HepG2 (cell line): ENCODE data around the gene FOSB. TPM values are rescaled to one million over a fixed set of nuclear protein-coding genes. Genes with fewer than 3 reads are reported as not detected.

Source experiments
- HNRNPLL ChIP-seq: fragments of 200-400 bp; formaldehyde crosslinking; IDR thresholded peaks from 2 replicates; pipeline ENCODE4 v1.6.1; 2017; ENCODE audit warnings: mild to moderate bottlenecking, low read depth, low read length; ENCODE audit not compliant: poor library complexity, severe bottlenecking
- IRF9 ChIP-seq: sonication (generic); formaldehyde crosslinking; IDR thresholded peaks from 2 replicates; pipeline ENCODE4 v1.8.0; 2022; ENCODE audit warnings: missing genetic modification reagents, mild to moderate bottlenecking, borderline replicate concordance
- KLF16 ChIP-seq, 2 experiments: sonication (generic) in 1 of 2; formaldehyde crosslinking in 1 of 2; IDR thresholded peaks; 2 replicates each; pipeline versions ENCODE4 v1.6.1 to v1.8.0; 2016 to 2023; ENCODE audit warnings: missing genetic modification reagents in 2 of 2, missing compliant biosample characterization in 1 of 2
- MTERF4 ChIP-seq: sonication (generic); formaldehyde crosslinking; IDR thresholded peaks from 2 replicates; pipeline ENCODE4 v1.8.0; 2023; ENCODE audit warnings: mild to moderate bottlenecking, missing genetic modification reagents
- MYPOP ChIP-seq: sonication (generic); formaldehyde crosslinking; IDR thresholded peaks from 2 replicates; pipeline ENCODE4 v1.8.1; 2023; ENCODE audit warnings: mild to moderate bottlenecking, moderate library complexity, missing genetic modification reagents
- SPEN ChIP-seq: sonication (generic); formaldehyde crosslinking; IDR thresholded peaks from 2 replicates; pipeline ENCODE4 v1.5.1; 2020; ENCODE audit warnings: low read depth, mild to moderate bottlenecking, missing genetic modification reagents
- TRAFD1 ChIP-seq: sonication (generic); formaldehyde crosslinking; IDR thresholded peaks from 2 replicates; pipeline ENCODE4 v1.5.1; 2020; ENCODE audit warnings: missing genetic modification reagents, mild to moderate bottlenecking, borderline replicate concordance
- XRCC5 ChIP-seq: fragments of 200-400 bp; formaldehyde crosslinking; optimal IDR thresholded peaks from 2 replicates; pipeline ENCODE3; 2017; ENCODE audit warnings: mild to moderate bottlenecking, low read length
- ZNF232 ChIP-seq: sonication (generic); formaldehyde crosslinking; IDR thresholded peaks from 2 replicates; pipeline ENCODE4 v1.4.0; 2020; ENCODE audit warnings: missing genetic modification reagents, borderline replicate concordance
- ZNF414 ChIP-seq: sonication (generic); formaldehyde crosslinking; IDR thresholded peaks from 2 replicates; pipeline ENCODE4 v1.5.0; 2020; ENCODE audit warnings: missing genetic modification reagents
- ZNF513 ChIP-seq: sonication (generic); formaldehyde crosslinking; conservative IDR thresholded peaks from 2 replicates; pipeline ENCODE4 v1.5.0; 2020; ENCODE audit warnings: missing genetic modification reagents
- ZNF615 ChIP-seq: sonication (generic); formaldehyde crosslinking; IDR thresholded peaks from 2 replicates; pipeline ENCODE4 v1.5.0; 2020; ENCODE audit warnings: mild to moderate bottlenecking, missing genetic modification reagents, borderline replicate concordance
- ZNF639 ChIP-seq: conservative IDR thresholded peaks from 2 replicates; pipeline ENCODE4 v1.6.1; 2018; ENCODE audit warnings: missing genetic modification reagents
- ZNF800 ChIP-seq: sonication (generic); formaldehyde crosslinking; IDR thresholded peaks from 2 replicates; pipeline ENCODE4 v1.4.0; 2020; ENCODE audit warnings: missing genetic modification reagents
- ZNF841 ChIP-seq: sonication (generic); formaldehyde crosslinking; IDR thresholded peaks from 2 replicates; pipeline ENCODE4 v1.8.1; 2023; ENCODE audit warnings: missing genetic modification reagents, borderline replicate concordance
- polyA plus RNA-seq, 8 experiments: library from polyadenylated mRNA; depleted of rRNA in 3 of 8; stranded (reverse) in 7 of 8; unstranded in 1 of 8; fragments of >200 nt; fragmentation: Illumina TruSeq in 4 of 8; extraction: Trizol in 4 of 8; gene quantifications; 2 replicates each; pipeline versions ENCODE4 v1.2.1 to v1.2.3, GENCODE V29; 2011 to 2016; ENCODE audit warnings: low read depth in 4 of 8, missing spikeins in 1 of 8, mixed read lengths in 1 of 8; ENCODE audit not compliant: insufficient read depth in 1 of 8
- total RNA-seq, 5 experiments: library from RNA; depleted of rRNA; stranded (reverse); fragments of >200 nt; fragmentation: Illumina TruSeq; extraction: Trizol; gene quantifications; 2 replicates each; pipeline ENCODE4 v1.2.3, GENCODE V29; 2016; ENCODE audit warnings: low read depth in 1 of 5

FOSB gene
- total and polyA plus RNA-seq, 2 of the 13 experiments (the other 11 are each of a cell fraction or from before 2014, with no cell fraction given) = 2.8 to 6.0 TPM

- TF ChIP-seq ZNF841 = no peak
- TF ChIP-seq ZNF800 (CRISPR knock-in tag) = no peak
- no peak; the same call in 1 of the 2 replicates for TF ChIP-seq IRF9 (CRISPR knock-in tag)
- peak; percentile 60 for TF ChIP-seq XRCC5
- TF ChIP-seq ZNF615 = no peak
- no peak for TF ChIP-seq MTERF4 (CRISPR knock-in tag)
- TF ChIP-seq ZNF232 (CRISPR knock-in tag) = no peak
- TF ChIP-seq ZNF414 (CRISPR knock-in tag) = no peak
- peak; percentile 48 for TF ChIP-seq HNRNPLL
- TF ChIP-seq ZNF639 (CRISPR knock-in tag) = no peak
- TF ChIP-seq SPEN (CRISPR knock-in tag) = peak; percentile 26; the same call in 1 of the 2 replicates
- 0 out of 4 replicates have a peak, but pooled peaks of 1 of the 2 experiments have one; percentile 30 for TF ChIP-seq KLF16 (CRISPR knock-in tag; IDR thresholded peaks at IDR 0.05)
- no peak for TF ChIP-seq TRAFD1 (CRISPR knock-in tag)
- no peak for TF ChIP-seq MYPOP (CRISPR knock-in tag)
- TF ChIP-seq ZNF513 = 0 out of 2 replicates have a peak, but pooled peaks have one; percentile 38
Observed at GRCh38 chr19:45485305-45486077, 17.7 kb downstream of the FOSB start (continued).
